ENCODE results near the gene TOP3A.

DNA sequence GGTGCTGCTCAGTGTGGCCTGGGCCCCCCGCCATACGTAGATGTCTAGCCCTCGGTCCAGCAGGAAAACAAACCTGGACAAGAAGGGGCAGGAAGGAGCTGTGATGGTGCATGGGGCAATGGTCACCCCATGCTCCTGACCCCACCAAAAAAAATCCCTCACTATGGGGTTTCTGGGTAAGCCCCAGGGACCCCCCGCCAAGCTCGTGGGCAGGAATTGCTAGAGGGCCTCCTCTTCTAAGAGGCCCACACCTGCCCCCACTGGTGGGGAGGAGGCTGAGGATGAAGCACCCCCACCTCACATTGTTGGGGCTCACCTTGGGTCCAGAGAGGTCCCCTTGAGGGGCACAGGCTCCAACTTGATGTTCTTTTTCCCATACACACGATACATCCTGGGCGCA lies 66.0 kb downstream of the TOP3A start:
- TF ChIP-seq, protein P1, sequence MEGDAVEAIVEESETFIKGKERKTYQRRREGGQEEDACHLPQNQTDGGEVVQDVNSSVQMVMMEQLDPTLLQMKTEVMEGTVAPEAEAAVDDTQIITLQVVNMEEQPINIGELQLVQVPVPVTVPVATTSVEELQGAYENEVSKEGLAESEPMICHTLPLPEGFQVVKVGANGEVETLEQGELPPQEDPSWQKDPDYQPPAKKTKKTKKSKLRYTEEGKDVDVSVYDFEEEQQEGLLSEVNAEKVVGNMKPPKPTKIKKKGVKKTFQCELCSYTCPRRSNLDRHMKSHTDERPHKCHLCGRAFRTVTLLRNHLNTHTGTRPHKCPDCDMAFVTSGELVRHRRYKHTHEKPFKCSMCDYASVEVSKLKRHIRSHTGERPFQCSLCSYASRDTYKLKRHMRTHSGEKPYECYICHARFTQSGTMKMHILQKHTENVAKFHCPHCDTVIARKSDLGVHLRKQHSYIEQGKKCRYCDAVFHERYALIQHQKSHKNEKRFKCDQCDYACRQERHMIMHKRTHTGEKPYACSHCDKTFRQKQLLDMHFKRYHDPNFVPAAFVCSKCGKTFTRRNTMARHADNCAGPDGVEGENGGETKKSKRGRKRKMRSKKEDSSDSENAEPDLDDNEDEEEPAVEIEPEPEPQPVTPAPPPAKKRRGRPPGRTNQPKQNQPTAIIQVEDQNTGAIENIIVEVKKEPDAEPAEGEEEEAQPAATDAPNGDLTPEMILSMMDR (IDR thresholded peaks at IDR 0.05; ENCODE audit: low read depth, low read length, poor library complexity, severe bottlenecking), result no peak
- TF ChIP-seq EZH2phosphoT487 (IDR thresholded peaks at IDR 0.05; ENCODE audit: borderline replicate concordance, low read length), result no peak
